Testis (tissue), 3 donors: ENCODE results near the gene FYTTD1. TPM values are rescaled to one million over a fixed set of nuclear protein-coding genes. Genes with fewer than 3 reads are reported as not detected.

Experiments
- DNase-seq: peaks from one replicate; pipeline ENCODE4 v3.0.0-alpha.2; 2019
- H3K27ac ChIP-seq, 2 donors: fragments of 200-600 bp; sonication (generic); one replicate each; pipeline ENCODE4 v1.5.1; 2019
- H3K27me3 ChIP-seq: fragments of 200-600 bp; sonication (generic); one replicate; pipeline ENCODE4 v1.5.1; 2019
- H3K36me3 ChIP-seq: fragments of 200-600 bp; sonication (generic); one replicate; pipeline ENCODE4 v1.5.1; 2017; ENCODE audit warnings: low read depth; ENCODE audit errors: missing control alignments
- H3K4me1 ChIP-seq: fragments of 200-600 bp; sonication (generic); one replicate; pipeline ENCODE4 v1.5.1; 2019
- H3K4me3 ChIP-seq, 2 donors: fragments of 200-600 bp; sonication (generic); one replicate each; pipeline ENCODE4 v1.5.1; 2017 to 2019
- H3K9me3 ChIP-seq: fragments of 200-600 bp; sonication (generic); one replicate; pipeline ENCODE4 v1.5.1; 2017
- CTCF ChIP-seq, 3 experiments: fragments of 450-650 bp in 2 of 3; fragments of 200-600 bp in 1 of 3; sonication (generic) in 1 of 3; IDR thresholded peaks; one replicate each; pipeline ENCODE4 v1.5.1; 2016 to 2019; ENCODE audit warnings: antibody characterized with exemption in 3 of 3, mild to moderate bottlenecking in 2 of 3, moderate library complexity in 1 of 3
- POLR2A ChIP-seq: fragments of 450-650 bp; IDR thresholded peaks from one replicate; pipeline ENCODE4 v1.6.1; 2017; ENCODE audit warnings: antibody characterized with exemption, mild to moderate bottlenecking, moderate library complexity
- WGBS, 2 donors: methylation state at CpG; one replicate each; pipeline ENCODE4 v1.1.5; 2018; 5-methylcytosine and 5-hydroxymethylcytosine counted together
- intact Hi-C: fragments of 100-400 bp; cut with DNase I; formaldehyde crosslinking; loops from one replicate; pipeline ENCODE4 v1.15.1; 2023; ENCODE audit warnings: low total_unique reads
- polyA plus RNA-seq: library from polyadenylated mRNA; stranded (reverse); fragments of 350-450 nt; fragmentation: Illumina TruSeq; extraction: RNeasy Lipid Tissue Mini Kit (QIAGEN cat#74804); gene quantifications from one replicate; pipeline ENCODE4 v1.2.3, GENCODE V29; 2014; ENCODE audit warnings: low read depth, low replicate concordance; ENCODE audit not compliant: insufficient read depth
- total RNA-seq, 2 donors: library from RNA; depleted of rRNA; stranded (reverse); fragments of >200 nt; gene quantifications; one replicate each; pipeline ENCODE4 v1.2.3, GENCODE V29; 2016

FYTTD1 gene
- total and polyA plus RNA-seq, 3 donors from 2014 or later: 79.5 to 83.6 (median 80.5) TPM

GRCh38 chr3:197753263-197753662 is 3.6 kb downstream of the FYTTD1 start:
- intact Hi-C loops: no loop called here
- H3K4me1 ChIP-seq: peaks cover 6% of the 10 kb centered on the region
- peak in 1 of 3 experiments; percentile 13 for TF ChIP-seq CTCF (IDR thresholded peaks at IDR 0.05)
- TF ChIP-seq POLR2A: no peak

GRCh38 chr3:197756704-197757103 is 7.0 kb downstream of the FYTTD1 start:
- DNase-seq: no peak
- no peaks in the 10 kb centered on the region for H3K36me3 ChIP-seq
- intact Hi-C loops: no loop called here
- 72 to 74% methylated on average over 3 of the region's 3 CpGs for WGBS, 2 donors
- peaks cover 5% of the 10 kb centered on the region for H3K4me1 ChIP-seq
- no peaks in the 10 kb centered on the region for H3K27me3 ChIP-seq
- no peak overlapping the region for H3K4me3 ChIP-seq
- no peak overlapping the region for H3K27ac ChIP-seq
- H3K9me3 ChIP-seq: no peaks in the 10 kb centered on the region
- TF ChIP-seq CTCF (IDR thresholded peaks at IDR 0.05): no peak
- no peak for TF ChIP-seq POLR2A

More at GRCh38 chr3:197753263-197753662, 3.6 kb downstream of the FYTTD1 start:
- Histone ChIP-seq H3K4me3 (no peak overlapping the region), H3K27me3 (no peaks in the 10 kb centered on the region), H3K27ac (no peak overlapping the region), H3K36me3 (no peaks in the 10 kb centered on the region), H3K9me3 (no peaks in the 10 kb centered on the region)
- 72 to 78% methylated on average over 3 of the region's 3 CpGs for WGBS, 2 donors
- no peak for DNase-seq

- intact Hi-C loops: no loop called here
- Histone ChIP-seq H3K27me3 (no peaks in the 10 kb centered on the region), H3K36me3 (no peaks in the 10 kb centered on the region), H3K4me1 (no peaks in the 10 kb centered on the region), H3K27ac (no peak overlapping the region), H3K9me3 (no peaks in the 10 kb centered on the region), H3K4me3 (no peak overlapping the region)
- no peak for DNase-seq
- TF ChIP-seq CTCF (IDR thresholded peaks at IDR 0.05) (no peak), POLR2A (no peak)
- WGBS, 2 donors: 91 to 95% methylated on average over 4 of the region's 4 CpGs
These were observed 8.8 kb downstream of the FYTTD1 start for GRCh38 chr3:197758512-197758911.

- intact Hi-C loops: no loop called here
- Histone ChIP-seq H3K9me3 (no peaks in the 10 kb centered on the region), H3K27ac (no peak overlapping the region), H3K4me3 (no peak overlapping the region), H3K36me3 (no peaks in the 10 kb centered on the region), H3K4me1 (no peaks in the 10 kb centered on the region), H3K27me3 (no peaks in the 10 kb centered on the region)
- TF ChIP-seq POLR2A: no peak
- no peak for TF ChIP-seq CTCF (IDR thresholded peaks at IDR 0.05)
- DNase-seq: no peak
These were observed 12.1 kb downstream of the FYTTD1 start for GRCh38 chr3:197761784-197762183.

- Histone ChIP-seq H3K4me3 (no peak overlapping the region), H3K4me1 (no peaks in the 10 kb centered on the region), H3K27me3 (no peaks in the 10 kb centered on the region), H3K9me3 (no peaks in the 10 kb centered on the region), H3K36me3 (no peaks in the 10 kb centered on the region), H3K27ac (no peak overlapping the region)
- intact Hi-C loops: no loop called here
- TF ChIP-seq POLR2A (no peak), CTCF (IDR thresholded peaks at IDR 0.05) (no peak)
- no peak for DNase-seq
- 77 to 80% methylated on average over 7 of the region's 7 CpGs for WGBS, 2 donors
These were observed 25.6 kb downstream of the FYTTD1 start for GRCh38 chr3:197775317-197775716.
